AG09309 (cell line): ENCODE data around the gene UGT1A10.

Source experiments
- DNase-seq: peaks from one replicate; pipeline ENCODE4 v3.0.0-alpha.2; 2010; ENCODE audit warnings: low read depth
- H3K4me3 ChIP-seq: 2 replicates; pipeline ENCODE4 v1.5.1; 2011; ENCODE audit warnings: mild to moderate bottlenecking, low read depth, low read length, moderate library complexity; ENCODE audit not compliant: control insufficient read depth
- CTCF ChIP-seq: IDR thresholded peaks from 2 replicates; pipeline ENCODE4 v1.5.1; 2011; ENCODE audit warnings: mild to moderate bottlenecking, low read depth, low read length, inconsistent platforms; ENCODE audit not compliant: insufficient read depth, control insufficient read depth; ENCODE audit errors: missing control alignments

Gene UGT1A10

GRCh38 chr2:233789554-233789953, 153.3 kb downstream of the UGT1A10 start:
- no peak for TF ChIP-seq CTCF
- no peak for DNase-seq
- no peak overlapping the region for H3K4me3 ChIP-seq

- TF ChIP-seq CTCF, result no peak
- no peak for DNase-seq
- no peak overlapping the region for H3K4me3 ChIP-seq
Observed at GRCh38 chr2:233791151-233791882, 155.1 kb downstream of the UGT1A10 start.

GRCh38 chr2:233791883-233792329, 155.7 kb downstream of the UGT1A10 start:
- TF ChIP-seq CTCF, result no peak

GRCh38 chr2:233792720-233793119, 156.5 kb downstream of the UGT1A10 start:
- no peak overlapping the region for H3K4me3 ChIP-seq
- DNase-seq, result no peak
- no peak for TF ChIP-seq CTCF

More at GRCh38 chr2:233791883-233792329, 155.7 kb downstream of the UGT1A10 start:
- DNase-seq, result no peak
- H3K4me3 ChIP-seq, result no peak overlapping the region

- no peak overlapping the region for H3K4me3 ChIP-seq
- DNase-seq, result no peak
- no peak for TF ChIP-seq CTCF
Observed at GRCh38 chr2:233793465-233794127, 157.3 kb downstream of the UGT1A10 start.

GRCh38 chr2:233794128-233794658, 157.9 kb downstream of the UGT1A10 start:
- TF ChIP-seq CTCF, result no peak
- DNase-seq, result no peak
- H3K4me3 ChIP-seq, result no peak overlapping the region
